Stimulated activated CD4-positive, alpha-beta T cell treated with anti-CD3 and anti-CD28 coated beads, Interleukin-12 subunit alpha, Interleukin-12 subunit beta, amount 100 ng/mL, for 4 hours (primary cell): ENCODE data around the gene LDLRAD4.

ENCODE experiments used
- DNase-seq: peaks from one replicate; pipeline ENCODE4 v3.0.0-alpha.2; 2020

LDLRAD4 gene

DNA sequence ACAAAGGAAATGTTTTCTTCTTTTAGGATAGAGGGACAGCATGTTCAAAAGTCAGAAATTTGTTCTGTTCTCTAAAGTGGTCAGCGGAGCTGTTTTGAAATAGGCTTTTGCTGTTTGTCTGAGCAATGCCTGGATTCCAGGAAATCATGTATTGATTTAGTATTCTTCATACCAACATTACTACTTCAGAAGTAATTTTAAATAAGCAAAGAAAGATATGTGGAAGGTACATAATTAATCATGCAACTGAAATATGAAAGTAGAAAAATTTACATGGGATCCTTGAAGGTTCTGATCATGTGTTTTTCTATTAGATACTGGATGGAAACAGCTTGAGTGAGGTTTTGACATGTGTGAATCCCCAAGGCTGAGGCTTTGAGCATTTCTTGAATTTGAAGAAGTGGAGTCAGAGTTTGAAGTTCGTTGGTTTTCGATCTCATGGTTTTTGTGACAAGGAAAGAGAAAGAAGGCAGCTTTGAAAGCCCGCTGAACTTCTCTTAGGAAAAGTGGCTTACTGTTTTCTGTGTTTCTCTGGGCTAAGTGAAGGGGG lies 220.0 kb downstream of the LDLRAD4 start:
- no peak for DNase-seq

- no peak for DNase-seq
These were observed 220.9 kb downstream of the LDLRAD4 start for GRCh38 chr18:13439461-13439860.

- DNase-seq: no peak
These were observed 222.0 kb downstream of the LDLRAD4 start for GRCh38 chr18:13440277-13441248.

GRCh38 chr18:13441736-13442135 lies 223.2 kb downstream of the LDLRAD4 start:
- no peak for DNase-seq

DNA sequence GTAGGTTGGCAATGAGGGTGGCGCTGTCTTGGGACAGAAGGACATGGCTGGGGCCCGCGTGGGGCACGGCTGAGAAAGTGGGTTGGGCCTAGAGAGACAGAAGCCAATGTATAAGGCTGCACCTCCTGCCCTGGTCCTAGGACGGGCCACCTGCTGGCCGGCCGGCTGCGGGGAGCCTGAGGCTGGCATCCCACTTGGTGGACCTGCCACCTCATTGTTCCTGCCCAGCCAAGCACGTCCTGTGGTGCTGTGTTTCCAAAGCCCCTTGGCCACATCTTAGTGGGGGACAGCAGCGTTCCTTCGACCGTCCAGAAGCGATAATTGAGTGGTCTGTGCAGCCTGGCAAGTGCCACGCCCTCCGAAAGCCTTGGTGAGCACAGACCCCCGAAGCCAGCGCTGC lies 223.9 kb downstream of the LDLRAD4 start:
- DNase-seq: no peak

- no peak for DNase-seq
These were observed 225.0 kb downstream of the LDLRAD4 start for GRCh38 chr18:13443552-13443951.

DNA sequence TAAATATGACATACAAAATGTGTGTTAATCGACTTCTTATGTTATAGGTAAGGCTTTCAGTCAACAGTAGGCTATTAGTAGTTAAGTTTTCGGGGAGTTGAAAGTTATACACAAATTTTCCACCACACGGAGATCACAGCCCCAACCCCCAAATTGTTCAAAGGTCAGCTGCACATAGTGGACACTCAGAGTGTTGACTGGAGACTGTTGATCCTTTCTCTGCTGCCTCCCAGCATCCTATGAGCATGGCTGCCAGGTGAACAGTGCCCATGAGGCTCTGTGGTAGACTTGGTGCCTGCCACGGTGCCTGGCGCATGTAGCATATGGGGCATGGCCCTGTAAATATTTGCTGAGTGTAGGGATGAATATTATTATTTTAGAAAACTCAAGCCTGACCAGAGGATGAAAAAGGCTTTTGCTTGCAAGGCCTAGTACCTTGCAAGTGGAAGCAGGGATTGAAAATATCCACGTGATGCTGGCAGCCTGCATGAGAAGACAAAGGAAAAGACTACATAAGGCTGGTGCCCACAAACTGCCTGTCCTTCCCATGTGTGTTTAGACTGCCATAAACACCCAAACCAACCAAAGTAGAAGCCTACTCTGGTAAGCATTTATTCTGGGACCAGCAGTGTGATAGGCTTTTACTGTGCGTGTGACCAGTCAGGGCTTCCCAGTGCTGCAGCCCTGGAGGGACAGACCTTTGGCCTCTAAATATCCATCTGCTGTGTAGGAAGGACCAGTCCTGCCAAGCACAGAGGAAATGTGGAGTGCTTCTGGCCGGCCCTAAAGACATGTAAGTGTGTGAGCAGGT lies 226.1 kb downstream of the LDLRAD4 start:
- no peak for DNase-seq

GRCh38 chr18:13445241-13445897 lies 226.8 kb downstream of the LDLRAD4 start:
- DNase-seq: no peak

GRCh38 chr18:13446024-13446423 lies 227.5 kb downstream of the LDLRAD4 start:
- DNase-seq: no peak

- DNase-seq: no peak
These were observed 228.3 kb downstream of the LDLRAD4 start for GRCh38 chr18:13446610-13447461.

GRCh38 chr18:13447621-13448334 lies 229.2 kb downstream of the LDLRAD4 start:
- DNase-seq: no peak

DNA sequence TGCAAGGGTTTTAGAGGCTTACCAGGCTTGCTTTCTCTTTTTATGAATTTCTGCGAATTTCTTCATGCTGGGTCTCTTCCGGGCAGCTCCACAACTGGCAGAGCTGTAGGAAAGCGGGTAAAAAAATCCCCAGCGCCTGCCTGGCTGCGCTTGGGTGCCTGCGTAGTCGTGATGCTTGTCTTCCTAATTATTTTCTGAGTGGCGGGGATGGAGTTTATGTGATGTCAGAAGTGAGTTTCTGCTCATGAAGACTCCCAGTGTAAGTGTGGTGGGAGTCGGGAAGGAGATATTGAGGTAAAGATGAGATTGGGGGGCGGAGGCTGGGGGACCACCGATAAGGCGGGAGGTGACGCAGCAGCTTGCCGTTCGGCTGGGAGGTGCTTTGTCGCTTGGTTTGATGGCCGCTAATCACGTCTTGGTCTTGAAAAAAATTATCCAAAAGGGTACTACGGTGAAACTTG lies 229.8 kb downstream of the LDLRAD4 start:
- DNase-seq: no peak

DNA sequence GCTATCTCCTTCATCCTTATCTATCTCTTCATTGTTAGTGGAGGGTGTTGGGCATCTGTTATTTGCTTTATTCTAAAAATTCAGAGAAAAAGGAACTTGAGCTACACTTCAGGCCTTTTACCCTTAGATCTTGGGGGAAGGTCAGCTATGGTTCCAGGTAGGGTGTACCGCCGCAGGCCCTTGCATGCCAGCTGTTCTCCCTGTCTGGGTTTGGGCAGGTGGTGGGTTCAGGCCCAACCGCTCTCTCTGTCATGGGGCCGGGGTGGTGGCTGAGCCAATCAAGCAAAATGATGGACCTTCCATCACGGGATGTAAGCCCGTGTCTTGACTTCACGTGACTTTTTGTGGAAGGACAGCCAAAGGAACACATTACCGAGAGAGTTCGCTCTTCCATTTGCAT lies 231.1 kb downstream of the LDLRAD4 start:
- no peak for DNase-seq

- no peak for DNase-seq
These were observed 232.0 kb downstream of the LDLRAD4 start for GRCh38 chr18:13450289-13451212.

DNA sequence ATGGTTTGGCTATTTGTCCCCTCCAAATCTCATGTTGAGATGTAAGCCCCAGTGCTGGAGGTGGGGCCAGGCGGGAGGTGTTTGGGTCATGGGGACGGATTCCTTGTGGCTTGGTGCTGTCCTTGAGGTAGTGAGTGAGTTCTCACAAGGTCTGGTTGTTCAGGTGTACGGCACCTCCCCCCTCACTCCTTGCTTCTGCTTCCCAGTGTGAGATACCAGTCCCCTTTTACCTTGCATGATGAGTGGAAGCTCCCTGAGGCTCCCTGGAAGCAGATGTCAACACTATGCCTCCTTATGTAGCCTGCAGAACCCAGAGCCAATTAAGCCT lies 232.6 kb downstream of the LDLRAD4 start:
- DNase-seq: no peak

- DNase-seq: no peak
These were observed 233.3 kb downstream of the LDLRAD4 start for GRCh38 chr18:13451661-13452387.

- no peak for DNase-seq
These were observed 233.8 kb downstream of the LDLRAD4 start for GRCh38 chr18:13452388-13452811.

GRCh38 chr18:13452871-13453680 lies 234.5 kb downstream of the LDLRAD4 start:
- DNase-seq: no peak

- no peak for DNase-seq
These were observed 235.2 kb downstream of the LDLRAD4 start for GRCh38 chr18:13453714-13454113.
